SU-DHL-6 (cell line): ENCODE measurements around the gene LRTM2.

Source experiments
- EZH2phosphoT487 ChIP-seq: fragments of 200-600 bp; sonication (generic), shearing (Covaris generic); conservative IDR thresholded peaks from 2 replicates; pipeline ENCODE4 v1.6.1; 2018; ENCODE audit warnings: mild to moderate bottlenecking, antibody characterized with exemption, low read length, moderate library complexity, mixed read lengths
- TF ChIP-seq, protein P1 (sequence below): fragments of 200-600 bp; sonication (generic); IDR thresholded peaks from one replicate; pipeline ENCODE4 v1.5.1; 2017; ENCODE audit warnings: antibody characterized with exemption, mild to moderate bottlenecking, low read length, moderate library complexity; ENCODE audit not compliant: insufficient read depth, poor library complexity, severe bottlenecking

DNA sequence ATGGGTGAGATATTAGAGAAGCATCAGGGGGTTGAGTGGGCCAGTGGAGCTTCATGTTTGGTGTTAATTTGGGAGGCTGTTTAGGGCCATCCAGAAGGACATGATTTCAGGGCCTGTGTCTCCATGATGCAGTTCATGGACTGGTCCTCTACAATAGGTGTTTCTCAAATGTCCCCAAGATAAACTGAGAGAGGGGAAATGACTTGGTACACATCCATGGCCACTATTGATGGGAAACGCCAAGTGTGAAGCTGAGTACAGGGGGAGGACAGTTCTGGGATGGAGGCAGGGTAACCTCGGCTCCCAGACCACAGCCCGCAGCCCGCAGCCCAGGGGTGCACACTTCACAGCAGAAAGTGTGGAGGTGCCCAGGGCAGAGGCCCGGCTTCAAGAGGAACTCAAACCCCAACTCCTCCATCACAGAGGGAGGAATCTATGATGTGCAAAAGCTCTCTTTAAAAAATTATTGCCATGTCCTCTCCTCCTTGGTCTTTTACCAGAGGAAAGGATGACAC is 64.8 kb downstream of the LRTM2 start:
- TF ChIP-seq, protein P1, sequence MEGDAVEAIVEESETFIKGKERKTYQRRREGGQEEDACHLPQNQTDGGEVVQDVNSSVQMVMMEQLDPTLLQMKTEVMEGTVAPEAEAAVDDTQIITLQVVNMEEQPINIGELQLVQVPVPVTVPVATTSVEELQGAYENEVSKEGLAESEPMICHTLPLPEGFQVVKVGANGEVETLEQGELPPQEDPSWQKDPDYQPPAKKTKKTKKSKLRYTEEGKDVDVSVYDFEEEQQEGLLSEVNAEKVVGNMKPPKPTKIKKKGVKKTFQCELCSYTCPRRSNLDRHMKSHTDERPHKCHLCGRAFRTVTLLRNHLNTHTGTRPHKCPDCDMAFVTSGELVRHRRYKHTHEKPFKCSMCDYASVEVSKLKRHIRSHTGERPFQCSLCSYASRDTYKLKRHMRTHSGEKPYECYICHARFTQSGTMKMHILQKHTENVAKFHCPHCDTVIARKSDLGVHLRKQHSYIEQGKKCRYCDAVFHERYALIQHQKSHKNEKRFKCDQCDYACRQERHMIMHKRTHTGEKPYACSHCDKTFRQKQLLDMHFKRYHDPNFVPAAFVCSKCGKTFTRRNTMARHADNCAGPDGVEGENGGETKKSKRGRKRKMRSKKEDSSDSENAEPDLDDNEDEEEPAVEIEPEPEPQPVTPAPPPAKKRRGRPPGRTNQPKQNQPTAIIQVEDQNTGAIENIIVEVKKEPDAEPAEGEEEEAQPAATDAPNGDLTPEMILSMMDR: no peak
- TF ChIP-seq EZH2phosphoT487: no peak
